PC-9 (cell line): ENCODE measurements around the gene NRG3. TPM values are rescaled to one million over a fixed set of nuclear protein-coding genes. Genes with fewer than 3 reads are reported as not detected.

ENCODE experiments used
- BruUV-seq: library from RNA; stranded (reverse); fragments of 400-500 nt; replicated peaks from 2 replicates; lab custom pipeline; 2021; lab: Mats Ljungman, UMichigan
- CTCF ChIA-PET: fragments of 300-600 bp; sonication (Branson Sonifier 250); formaldehyde crosslinking; loops from one replicate; lab custom pipeline; 2022; ENCODE audit warnings: antibody characterized with exemption; lab: Charles Lee
- POLR2A ChIA-PET: fragments of 300-600 bp; sonication (Branson Sonifier 250); formaldehyde crosslinking; loops from one replicate; lab custom pipeline; 2022; ENCODE audit warnings: antibody characterized with exemption; ENCODE audit not compliant: unreplicated experiment; lab: Charles Lee
- DNase-seq, 2 experiments: peaks; one replicate each; pipeline versions ENCODE4 v3.0.0 to v3.0.0-alpha.2; 2015 to 2022; ENCODE audit warnings: mixed read lengths in 1 of 2
- H2AFZ ChIP-seq: fragments of 200-600 bp; sonication (generic); 2 replicates; pipeline ENCODE4 v1.8.1; 2017; ENCODE audit warnings: antibody characterized with exemption
- H3F3A ChIP-seq: fragments of 200-600 bp; sonication (generic); 2 replicates; pipeline ENCODE4 v1.8.1; 2017; ENCODE audit warnings: antibody characterized with exemption, mild to moderate bottlenecking, low read depth; ENCODE audit not compliant: insufficient read depth
- H3K27ac ChIP-seq: fragments of 200-600 bp; sonication (generic); 2 replicates; pipeline ENCODE4 v1.6.1; 2016; ENCODE audit warnings: mixed run types
- H3K27me3 ChIP-seq: fragments of 200-600 bp; sonication (generic); 2 replicates; pipeline ENCODE4 v1.6.1; 2016; ENCODE audit warnings: low read depth, mixed run types; ENCODE audit not compliant: insufficient read depth
- H3K36me3 ChIP-seq: fragments of 200-600 bp; sonication (generic); 2 replicates; pipeline ENCODE4 v1.6.1; 2016; ENCODE audit warnings: low read depth, mixed run types
- H3K4me1 ChIP-seq: fragments of 200-600 bp; sonication (generic); replicated peaks from 2 replicates; pipeline ENCODE4 v1.6.1; 2016; ENCODE audit warnings: mixed run types; ENCODE audit not compliant: insufficient read depth
- H3K4me2 ChIP-seq: fragments of 200-600 bp; sonication (generic); 2 replicates; pipeline ENCODE4 v1.6.1; 2017; ENCODE audit warnings: mixed run types
- H3K4me3 ChIP-seq: fragments of 200-600 bp; sonication (generic); 2 replicates; pipeline ENCODE4 v1.6.1; 2016; ENCODE audit warnings: mixed run types
- H3K79me2 ChIP-seq: fragments of 200-600 bp; sonication (generic); 2 replicates; pipeline ENCODE4 v1.6.1; 2017; ENCODE audit warnings: low read depth, mixed run types
- H3K9me2 ChIP-seq: fragments of 200-600 bp; sonication (generic); 2 replicates; pipeline ENCODE4 v1.8.1; 2017; ENCODE audit warnings: mild to moderate bottlenecking; ENCODE audit not compliant: insufficient read depth
- H3K9me3 ChIP-seq: fragments of 200-600 bp; sonication (generic); 2 replicates; pipeline ENCODE4 v1.8.1; 2016; ENCODE audit warnings: low read depth; ENCODE audit not compliant: insufficient read depth
- H4K20me1 ChIP-seq: fragments of 200-600 bp; sonication (generic); 2 replicates; pipeline ENCODE4 v1.8.1; 2017; ENCODE audit not compliant: insufficient read depth
- CTCF ChIP-seq: fragments of 200-600 bp; sonication (generic); conservative IDR thresholded peaks from 2 replicates; pipeline ENCODE4 v1.6.1; 2017; ENCODE audit warnings: mixed run types, antibody characterized with exemption, mild to moderate bottlenecking, moderate library complexity
- EZH2 ChIP-seq: fragments of 200-600 bp; sonication (generic); IDR thresholded peaks from 2 replicates; pipeline ENCODE4 v1.8.0; 2017; ENCODE audit warnings: antibody characterized with exemption, low read depth
- intact Hi-C: fragments of 100-400 bp; cut with micrococcal nuclease; formaldehyde crosslinking; loops from one replicate; pipeline ENCODE4 v1.10.0; 2022; ENCODE audit not compliant: unreplicated experiment
- total RNA-seq: library from RNA; stranded (reverse); gene quantifications from 2 replicates; pipeline ENCODE4 v1.2.3, GENCODE V29; 2021

Gene NRG3
- total RNA-seq, 1 experiment from 2014 or later: not detected

DNA sequence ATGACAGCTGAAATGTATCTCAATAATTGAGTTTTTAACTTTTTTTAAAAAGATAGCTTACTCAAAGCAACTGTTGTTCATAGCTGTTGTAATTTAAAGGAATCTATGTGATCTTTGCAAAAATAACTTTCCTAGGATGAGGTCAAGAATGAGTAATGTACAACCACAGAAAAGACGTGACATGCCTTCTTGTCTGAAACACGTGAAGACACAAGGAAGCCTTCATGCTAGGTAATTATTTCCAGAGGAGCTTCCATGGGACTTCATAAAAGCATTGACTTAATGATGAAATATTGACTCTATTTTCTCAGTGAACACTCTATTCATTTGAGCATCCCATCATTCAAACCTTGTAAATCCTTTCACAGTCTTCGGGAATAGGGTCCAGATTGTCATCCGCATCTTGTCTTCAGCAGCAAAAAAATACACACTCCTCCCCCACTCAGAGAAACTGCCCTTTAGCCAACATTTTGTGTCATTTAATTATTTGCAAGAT lies 528.0 kb downstream of the NRG3 start:
- H2AFZ ChIP-seq: no peak overlapping the region
- no peak overlapping the region for H3K27ac ChIP-seq
- H3K79me2 ChIP-seq: no peaks in the 10 kb centered on the region
- H3K27me3 ChIP-seq: no peaks in the 10 kb centered on the region
- H3K4me3 ChIP-seq: no peak overlapping the region
- no peaks in the 10 kb centered on the region for H3K4me1 ChIP-seq
- H3K9me3 ChIP-seq: no peaks in the 10 kb centered on the region
- H4K20me1 ChIP-seq: no peaks in the 10 kb centered on the region
- no peak for TF ChIP-seq CTCF
- no peak for TF ChIP-seq EZH2
- H3K9me2 ChIP-seq: no peaks in the 10 kb centered on the region
- H3K36me3 ChIP-seq: no peaks in the 10 kb centered on the region
- POLR2A ChIA-PET: no interaction called here
- BruUV-seq: no TSS peak
- no peak overlapping the region for H3K4me2 ChIP-seq
- DNase-seq: no peak
- no peaks in the 10 kb centered on the region for H3F3A ChIP-seq
- intact Hi-C loops: no loop called here
- CTCF ChIA-PET: no interaction called here

DNA sequence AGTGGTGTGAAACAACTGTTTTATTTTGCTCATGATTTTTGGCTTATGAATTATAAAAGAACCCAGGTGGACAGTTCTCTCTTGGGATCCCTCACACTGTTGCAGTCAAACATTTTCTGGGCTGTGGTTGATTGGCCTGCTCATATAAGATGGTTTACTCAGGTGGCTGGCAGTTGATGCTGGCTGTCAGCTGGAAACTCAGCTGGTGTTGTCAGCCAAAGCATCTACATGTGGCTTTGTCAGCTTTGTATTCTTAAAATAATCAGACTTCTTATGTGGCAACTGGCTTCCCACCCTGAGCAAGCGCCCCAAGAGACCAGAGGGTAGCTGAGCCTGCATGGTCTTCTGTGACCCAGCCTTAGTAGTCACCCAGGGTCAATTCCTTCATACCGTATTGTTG lies 534.7 kb downstream of the NRG3 start:
- Histone ChIP-seq H3K4me3 (no peak overlapping the region), H3K9me3 (no peaks in the 10 kb centered on the region), H3K27me3 (no peaks in the 10 kb centered on the region), H3K9me2 (no peaks in the 10 kb centered on the region; the same call in 1 of the 2 replicates), H2AFZ (no peak overlapping the region), H3K27ac (no peak overlapping the region), H3K36me3 (no peaks in the 10 kb centered on the region), H3K79me2 (no peaks in the 10 kb centered on the region), H4K20me1 (no peaks in the 10 kb centered on the region), H3F3A (no peaks in the 10 kb centered on the region), H3K4me1 (no peaks in the 10 kb centered on the region), H3K4me2 (no peak overlapping the region)
- no TSS peak for BruUV-seq
- intact Hi-C loops: loop anchor here (5.0 kb wide), 1 partner anchor 57 kb away; no protein-coding TSS in a partner anchor
- no peak for DNase-seq
- ChIA-PET POLR2A (no interaction called here), CTCF (no interaction called here)
- TF ChIP-seq EZH2 (no peak), CTCF (no peak)

DNA sequence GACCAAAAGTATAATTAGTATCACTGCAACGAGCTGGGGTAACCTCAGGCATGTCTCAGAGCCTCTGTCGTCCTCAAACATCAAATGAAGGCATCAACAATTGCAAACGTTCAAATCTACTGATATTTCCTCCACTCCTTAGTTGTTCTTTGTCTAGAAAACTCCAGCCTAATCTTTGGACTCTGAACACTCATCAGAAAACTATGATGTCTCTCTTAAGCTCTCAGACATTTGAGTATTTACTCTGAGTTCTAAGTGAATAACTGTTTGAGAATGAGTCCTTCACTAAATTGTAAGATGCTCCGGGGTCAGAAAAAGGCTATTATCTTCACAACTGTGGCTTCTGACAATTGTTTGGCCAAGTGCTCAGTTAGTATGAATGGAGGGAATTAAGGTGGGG lies 536.4 kb downstream of the NRG3 start:
- H3K9me2 ChIP-seq: no peaks in the 10 kb centered on the region; the same call in 1 of the 2 replicates
- 0 out of 2 replicates have a peak overlapping the region, but pooled peaks have one; percentile 10 for H2AFZ ChIP-seq
- no peaks in the 10 kb centered on the region for H4K20me1 ChIP-seq
- H3F3A ChIP-seq: no peaks in the 10 kb centered on the region
- no peaks in the 10 kb centered on the region for H3K27me3 ChIP-seq
- BruUV-seq: no TSS peak
- POLR2A ChIA-PET: no interaction called here
- H3K79me2 ChIP-seq: no peaks in the 10 kb centered on the region
- no peaks in the 10 kb centered on the region for H3K9me3 ChIP-seq
- CTCF ChIA-PET: no interaction called here
- intact Hi-C loops: loop anchor here (5.0 kb wide), 1 partner anchor 59 kb away; no protein-coding TSS in a partner anchor
- no peaks in the 10 kb centered on the region for H3K4me1 ChIP-seq
- no peak overlapping the region for H3K4me3 ChIP-seq
- TF ChIP-seq CTCF: no peak
- no peak for TF ChIP-seq EZH2
- no peak overlapping the region for H3K4me2 ChIP-seq
- H3K36me3 ChIP-seq: no peaks in the 10 kb centered on the region
- H3K27ac ChIP-seq: no peak overlapping the region
- no peak for DNase-seq
